Right lung (tissue), 5 donors: ENCODE results near the gene LY6G5B. TPM values are rescaled to one million over a fixed set of nuclear protein-coding genes. Genes with fewer than 3 reads are reported as not detected.
A peak's percentile ranks its signal among the peaks of the same experiment; 100 is the strongest.

ENCODE experiments used
- DNase-seq, 2 donors: peaks; one replicate each; pipeline ENCODE4 v3.0.0-alpha.2; 2013
- polyA plus RNA-seq, 5 donors: library from polyadenylated mRNA; unstranded; fragments of 120-200 nt; gene quantifications; one replicate each; pipeline versions ENCODE4 v1.2.1 to v1.2.3, GENCODE V29; 2013; ENCODE audit warnings: inconsistent platforms in 1 of 5, low replicate concordance in 1 of 5; ENCODE audit not compliant: insufficient read length in 5 of 5, insufficient read depth in 1 of 5

The LY6G5B gene
- polyA plus RNA-seq, 5 donors: 24.1 to 40.6 (median 31.2) TPM

- no peak for DNase-seq
Measured at GRCh38 chr6:31712296-31712695, 42.5 kb downstream of the LY6G5B start.

- no peak for DNase-seq
Measured at GRCh38 chr6:31713465-31713864, 43.7 kb downstream of the LY6G5B start.

GRCh38 chr6:31713991-31714684 lies 44.4 kb downstream of the LY6G5B start:
- DNase-seq: no peak

GRCh38 chr6:31715022-31715958 lies 45.5 kb downstream of the LY6G5B start, which contains the start of gene LY6G6D:
Gene LY6G6D (plus strand): TSS chr6:31715348. CDS start chr6:31715356, 8 bp downstream.
- no peak for DNase-seq

GRCh38 chr6:31717499-31718222 lies 47.9 kb downstream of the LY6G5B start:
- DNase-seq: no peak

- DNase-seq: peak in 1 of 2 donors; percentile 49
Measured at GRCh38 chr6:31718265-31718664, 48.5 kb downstream of the LY6G5B start.

- DNase-seq: no peak
Measured at GRCh38 chr6:31719001-31719400, 49.2 kb downstream of the LY6G5B start.

GRCh38 chr6:31720196-31720770 lies 50.5 kb downstream of the LY6G5B start:
- no peak for DNase-seq

- no peak for DNase-seq
Measured at GRCh38 chr6:31721351-31722020, 51.7 kb downstream of the LY6G5B start, which contains the start of gene LY6G6C. Gene LY6G6C (minus strand): TSS chr6:31721746. CDS start chr6:31721679, 67 bp downstream.

- DNase-seq: no peak
Measured at GRCh38 chr6:31722173-31722572, 52.4 kb downstream of the LY6G5B start.

Other genes starting within 250 kb of the LY6G5B start
- 1 to 10 TPM in 4 of 5 donors, under 1 TPM in 1; 0.75 to 3.3 (median 1.8) TPM for gene MICB, start 171.8 kb upstream of the LY6G5B start, polyA plus RNA-seq
- gene MCCD1, start 141.0 kb upstream of the LY6G5B start, polyA plus RNA-seq: under 1 TPM in 1 of 5 donors, not detected in 4; 0.16 TPM
- gene DDX39B, start 128.0 kb upstream of the LY6G5B start, polyA plus RNA-seq: 100 to 1,000 TPM; 573 to 737 (median 621) TPM
- 1 to 10 TPM; 2.6 to 6.4 (median 4.1) TPM for gene ATP6V1G2, start 123.4 kb upstream of the LY6G5B start, polyA plus RNA-seq
- gene NFKBIL1, start 122.4 kb upstream of the LY6G5B start, polyA plus RNA-seq: 10 to 100 TPM; 16.7 to 26.2 (median 20.0) TPM
- gene LTA, start 97.7 kb upstream of the LY6G5B start, polyA plus RNA-seq: under 1 TPM; 0.16 to 0.52 (median 0.35) TPM
- under 1 TPM in 4 of 5 donors, not detected in 1; 0.21 to 0.48 (median 0.23) TPM for gene TNF, start 94.4 kb upstream of the LY6G5B start, polyA plus RNA-seq
- 1 to 10 TPM; 2.4 to 4.7 (median 2.5) TPM for gene LTB, start 87.6 kb upstream of the LY6G5B start, polyA plus RNA-seq
- 1 to 10 TPM; 5.4 to 9.2 (median 6.6) TPM for gene LST1, start 83.7 kb upstream of the LY6G5B start, polyA plus RNA-seq
- gene NCR3, start 77.0 kb upstream of the LY6G5B start, polyA plus RNA-seq: under 1 TPM in 4 of 5 donors, not detected in 1; 0.21 to 0.73 (median 0.39) TPM
- 10 to 100 TPM; 18.6 to 25.9 (median 21.7) TPM for gene AIF1, start 54.7 kb upstream of the LY6G5B start, polyA plus RNA-seq
- gene PRRC2A, start 49.3 kb upstream of the LY6G5B start, polyA plus RNA-seq: 100 to 1,000 TPM; 128 to 193 (median 141) TPM
- 100 to 1,000 TPM; 171 to 262 (median 214) TPM for gene BAG6, start 17.3 kb upstream of the LY6G5B start, polyA plus RNA-seq
- gene APOM, start 14.1 kb upstream of the LY6G5B start, polyA plus RNA-seq: 10 to 100 TPM in 1 of 5 donors, 1 to 10 TPM in 4; 4.5 to 12.0 (median 6.3) TPM
- 10 to 100 TPM; 15.3 to 19.6 (median 16.6) TPM for gene C6orf47, start 9.2 kb upstream of the LY6G5B start, polyA plus RNA-seq
- gene GPANK1, start 5.0 kb upstream of the LY6G5B start, polyA plus RNA-seq: 10 to 100 TPM; 17.9 to 23.6 (median 21.5) TPM
- 100 to 1,000 TPM; 172 to 193 (median 189) TPM for gene CSNK2B, start 3.9 kb upstream of the LY6G5B start, polyA plus RNA-seq
- gene LY6G5C, start 11.1 kb downstream of the LY6G5B start, polyA plus RNA-seq: 1 to 10 TPM; 2.7 to 5.0 (median 4.4) TPM
- 10 to 100 TPM; 48.7 to 64.2 (median 59.9) TPM for gene ABHD16A, start 33.3 kb downstream of the LY6G5B start, polyA plus RNA-seq
- 1 to 10 TPM in 3 of 5 donors, under 1 TPM in 1, not detected in 1; 0.88 to 1.5 (median 1.2) TPM for gene LY6G6F, start 36.9 kb downstream of the LY6G5B start, polyA plus RNA-seq
- under 1 TPM in 3 of 5 donors, not detected in 2; 0.48 to 0.88 (median 0.80) TPM for gene LY6G6D, start 45.4 kb downstream of the LY6G5B start, polyA plus RNA-seq
- under 1 TPM; 0.39 to 0.93 (median 0.65) TPM for gene LY6G6C, start 51.8 kb downstream of the LY6G5B start, polyA plus RNA-seq
- 1 to 10 TPM; 2.4 to 3.8 (median 3.0) TPM for gene MPIG6B, start 53.4 kb downstream of the LY6G5B start, polyA plus RNA-seq
- gene DDAH2, start 59.3 kb downstream of the LY6G5B start, polyA plus RNA-seq: 100 to 1,000 TPM; 137 to 213 (median 159) TPM
- 100 to 1,000 TPM; 265 to 287 (median 272) TPM for gene CLIC1, start 66.6 kb downstream of the LY6G5B start, polyA plus RNA-seq
- 10 to 100 TPM; 27.3 to 45.6 (median 29.6) TPM for gene MSH5, start 70.0 kb downstream of the LY6G5B start, polyA plus RNA-seq
- gene SAPCD1, start 92.7 kb downstream of the LY6G5B start, polyA plus RNA-seq: 10 to 100 TPM in 1 of 5 donors, 1 to 10 TPM in 4; 6.6 to 12.2 (median 8.2) TPM
- gene VWA7, start 107.4 kb downstream of the LY6G5B start, polyA plus RNA-seq: 1 to 10 TPM; 1.6 to 3.7 (median 2.0) TPM
- gene VARS1, start 125.8 kb downstream of the LY6G5B start, polyA plus RNA-seq: 10 to 100 TPM; 32.5 to 52.1 (median 38.9) TPM
- gene LSM2, start 137.0 kb downstream of the LY6G5B start, polyA plus RNA-seq: 10 to 100 TPM; 78.9 to 89.9 (median 81.8) TPM
- 1 to 10 TPM; 2.9 to 4.6 (median 3.5) TPM for gene HSPA1L, start 145.3 kb downstream of the LY6G5B start, polyA plus RNA-seq
- gene HSPA1A, start 145.6 kb downstream of the LY6G5B start, polyA plus RNA-seq: 100 to 1,000 TPM in 2 of 5 donors, 10 to 100 TPM in 3; 56.8 to 137 (median 68.3) TPM
- 100 to 1,000 TPM in 2 of 5 donors, 10 to 100 TPM in 3; 63.8 to 137 (median 79.9) TPM for gene HSPA1B, start 157.8 kb downstream of the LY6G5B start, polyA plus RNA-seq
- gene NEU1, start 192.8 kb downstream of the LY6G5B start, polyA plus RNA-seq: 10 to 100 TPM; 22.3 to 31.1 (median 29.1) TPM
- 10 to 100 TPM; 10.2 to 24.4 (median 19.1) TPM for gene SLC44A4, start 209.0 kb downstream of the LY6G5B start, polyA plus RNA-seq
- 10 to 100 TPM; 59.7 to 83.8 (median 74.1) TPM for gene EHMT2, start 227.7 kb downstream of the LY6G5B start, polyA plus RNA-seq
- gene ZBTB12, start 232.1 kb downstream of the LY6G5B start, polyA plus RNA-seq: 10 to 100 TPM; 17.0 to 24.5 (median 21.3) TPM